ENCODE results near the gene PFAS. TPM values are rescaled to one million over a fixed set of nuclear protein-coding genes. Genes with fewer than 3 reads are reported as not detected.

The PFAS gene
- total RNA-seq, 1 experiment from 2014 or later = 80.6 TPM

DNA sequence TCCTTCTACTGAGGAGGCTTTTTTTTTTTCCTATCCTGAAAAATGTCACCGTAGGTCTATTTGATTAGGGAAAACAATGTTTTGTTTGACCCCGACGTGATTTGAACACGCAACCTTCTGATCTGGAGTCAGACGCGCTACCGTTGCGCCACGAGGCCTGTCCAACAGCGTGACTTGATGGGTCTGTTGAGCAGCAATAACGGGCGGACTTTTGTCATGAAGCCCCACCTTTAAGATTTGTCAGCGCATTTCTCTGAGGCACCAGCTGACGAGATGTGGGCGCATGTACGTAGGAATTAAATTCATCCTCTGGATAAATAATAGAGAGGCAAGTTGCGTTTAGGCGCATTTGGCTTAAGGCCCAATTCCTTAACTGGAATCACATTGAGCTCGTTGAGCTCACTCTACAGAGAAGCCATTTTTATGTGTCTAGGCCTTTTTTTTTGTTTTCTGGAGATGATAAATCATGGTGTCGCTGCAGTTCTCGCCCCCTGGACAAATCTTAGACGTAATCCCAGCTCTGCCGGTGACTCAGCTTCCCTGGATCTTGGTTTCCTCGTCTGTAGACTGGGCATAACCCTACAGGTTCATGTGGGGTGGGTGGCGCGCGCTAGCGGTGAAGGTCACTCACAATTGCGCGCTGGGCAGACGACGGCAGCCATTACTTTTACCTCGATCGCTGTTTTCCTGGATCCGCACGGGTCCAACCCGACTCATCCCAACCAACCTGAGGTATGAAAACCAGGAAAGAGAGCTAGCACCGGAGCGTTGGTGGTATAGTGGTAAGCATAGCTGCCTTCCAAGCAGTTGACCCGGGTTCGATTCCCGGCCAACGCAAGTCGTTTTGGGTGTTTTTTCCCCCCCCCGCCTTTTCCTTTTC, 28.1 kb upstream of the PFAS start (continued):
- no peak for TF ChIP-seq ZNF274 (IDR thresholded peaks at IDR 0.05; ENCODE audit: low read depth, low read length)
- no peak for TF ChIP-seq SRF (IDR thresholded peaks at IDR 0.05; ENCODE audit: low read depth)
- TF ChIP-seq ATF3 (IDR thresholded peaks at IDR 0.05) = peak; percentile 98
- TF ChIP-seq MAX (IDR thresholded peaks at IDR 0.05) = peak; percentile 74
- TF ChIP-seq ELF1 (IDR thresholded peaks at IDR 0.05; ENCODE audit: borderline replicate concordance, low read depth) = no peak

DNA sequence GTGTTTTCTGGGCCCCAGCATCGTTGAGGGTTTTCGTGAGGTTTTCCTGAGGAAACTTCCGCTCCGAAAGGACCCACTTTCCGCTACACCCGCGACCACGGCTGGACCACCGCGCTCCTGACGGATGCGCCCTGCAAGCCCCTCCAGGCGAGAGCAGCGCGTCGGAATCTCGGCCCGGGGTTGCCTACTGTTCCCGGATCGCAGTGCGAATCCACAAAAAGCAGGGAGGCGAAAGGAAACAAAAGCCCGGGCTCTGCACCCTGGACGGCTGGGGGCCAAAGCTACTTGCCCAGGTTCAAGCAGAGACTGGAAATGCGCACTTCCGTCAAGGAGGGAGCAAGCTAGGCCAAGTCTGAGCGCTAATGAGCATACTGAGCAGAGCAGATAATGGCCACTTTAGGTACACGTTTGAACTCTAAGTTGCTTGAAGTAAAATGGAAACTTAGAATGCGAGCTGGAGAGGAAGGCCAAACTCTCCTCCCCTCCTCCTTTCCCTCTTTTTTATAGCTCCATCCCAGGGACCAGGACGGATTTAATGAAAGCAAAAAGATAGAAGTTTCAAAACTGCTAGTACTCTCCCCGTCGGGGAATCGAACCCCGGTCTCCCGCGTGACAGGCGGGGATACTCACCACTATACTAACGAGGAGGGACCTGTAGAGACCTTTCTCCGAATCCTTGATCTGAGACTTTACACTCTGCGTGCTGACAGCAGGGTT, 27.3 kb upstream of the PFAS start:
- Histone ChIP-seq H3K27ac (ENCODE audit: low read depth, low read length) (peak overlapping the region; percentile 83), H3K27me3 (ENCODE audit: insufficient read depth, low read length) (no peaks in the 10 kb centered on the region), H2AFZ (ENCODE audit: low read depth, low read length, poor library complexity, severe bottlenecking) (no peak overlapping the region), H3K4me1 (ENCODE audit: control insufficient read depth in 1 of 2, insufficient read depth in 2 of 2, low read length in 2 of 2) (peaks cover 44 to 91% of the 10 kb centered on the region in 2 experiments), H3K4me2 (ENCODE audit: low read length) (peak overlapping the region; percentile 93), H3K9ac (ENCODE audit: low read length) (peak overlapping the region; percentile 91), H3K9me3 (ENCODE audit: control insufficient read depth in 1 of 2, insufficient read depth in 1 of 2, low read depth in 1 of 2, low read length in 2 of 2) (no peaks in the 10 kb centered on the region), H3K4me3 (replicated peaks in 1 of 2; ENCODE audit: low read depth in 1 of 2, low read length in 2 of 2) (peak overlapping the region; percentile 82 to 86), H3K36me3 (ENCODE audit: control insufficient read depth in 1 of 2, insufficient read depth in 2 of 2, low read length in 2 of 2) (no peaks in the 10 kb centered on the region), H3K79me2 (ENCODE audit: insufficient read depth, low read length) (no peaks in the 10 kb centered on the region), H3K9me2 (ENCODE audit: insufficient read depth) (no peaks in the 10 kb centered on the region), H4K20me1 (ENCODE audit: insufficient read depth) (no peaks in the 10 kb centered on the region)
- ChIA-PET POLR2A (interaction anchor here (0.7 to 7.5 kb wide), 10 partner anchors 10 to 102 kb away, joined by 3 to 63 read pairs (median 13); partner anchors contain the start of genes ALOXE3, AURKB, BORCS6 and CTC1), CTCF (interaction anchor here (1.0 to 1.6 kb wide), 6 partner anchors 32 to 149 kb away, joined by 3 to 7 read pairs (median 3); partner anchors contain the start of gene BORCS6), RAD21 (ENCODE audit: low non-redundant PET in 1 of 2, low total read pairs in 2 of 2, uncharacterized antibody in 2 of 2, unreplicated experiment in 2 of 2) (interaction anchor here (1.0 to 1.9 kb wide), 5 partner anchors 18 to 36 kb away, joined by 3 to 6 read pairs (median 4); partner anchors contain the start of genes BORCS6 (in 1 of the 2) and CTC1 (in 1 of the 2))
- DNase-seq (ENCODE audit: low read depth, low spot score) (no peak), ATAC-seq (peak; percentile 48)
- TF ChIP-seq ZFX (IDR thresholded peaks at IDR 0.05) = no peak
- TF ChIP-seq CEBPB (IDR thresholded peaks at IDR 0.05; ENCODE audit: low read depth) = peak; percentile 65
- TF ChIP-seq RAD21 (IDR thresholded peaks at IDR 0.05; ENCODE audit: low read depth) = no peak
- TF ChIP-seq MAX (IDR thresholded peaks at IDR 0.05) = peak; percentile 58; the same call in 1 of the 2 replicates
- TF ChIP-seq ATF3 (IDR thresholded peaks at IDR 0.05) = peak; percentile 98
- TF ChIP-seq CBX3 (IDR thresholded peaks at IDR 0.05; ENCODE audit: low read depth) = peak; percentile 79
- BruUV-seq (replicated peaks) = no TSS peak
- intact Hi-C loops (cut with micrococcal nuclease) = loop anchor here (1.0 to 10.0 kb wide), 4 partner anchors 35 to 153 kb away; partner anchors contain the start of gene KRABD2

All from HCT116 (cell line).